Astrocyte (in vitro differentiated cells and primary cell): Measurements from ENCODE around the gene AGPAT1.

Source experiments
- EZH2 ChIP-seq: IDR thresholded peaks from 2 replicates; pipeline ENCODE4 v1.6.1; 2012; ENCODE audit warnings: mild to moderate bottlenecking, low read length, inconsistent platforms; ENCODE audit not compliant: insufficient read depth
- TF ChIP-seq, protein P1 (sequence below): IDR thresholded peaks from 2 replicates; pipeline ENCODE4 v1.5.1; 2011; ENCODE audit warnings: low read depth, mild to moderate bottlenecking, inconsistent platforms, low read length, moderate library complexity; ENCODE audit not compliant: insufficient read depth

DNA sequence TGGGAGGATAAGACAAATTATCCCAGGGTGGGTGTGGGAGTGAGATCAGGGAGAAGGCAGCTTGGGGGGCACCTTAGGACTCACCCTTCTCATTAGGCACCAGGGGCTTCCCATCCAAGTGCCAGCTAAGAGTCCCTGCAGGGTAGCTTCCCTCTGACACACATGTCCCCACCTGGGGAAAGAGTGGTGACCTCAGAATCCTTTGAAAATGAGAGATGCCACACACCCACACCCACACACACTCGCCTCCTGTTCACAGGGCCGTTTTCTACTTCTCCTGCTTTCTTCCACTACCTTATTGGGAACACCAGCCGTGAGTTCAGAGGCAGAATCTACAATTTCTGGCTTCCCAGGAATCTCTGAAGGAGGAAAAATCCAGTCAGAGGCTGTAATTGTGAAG, 7.1 kb upstream of the AGPAT1 start:
- TF ChIP-seq, protein P1, sequence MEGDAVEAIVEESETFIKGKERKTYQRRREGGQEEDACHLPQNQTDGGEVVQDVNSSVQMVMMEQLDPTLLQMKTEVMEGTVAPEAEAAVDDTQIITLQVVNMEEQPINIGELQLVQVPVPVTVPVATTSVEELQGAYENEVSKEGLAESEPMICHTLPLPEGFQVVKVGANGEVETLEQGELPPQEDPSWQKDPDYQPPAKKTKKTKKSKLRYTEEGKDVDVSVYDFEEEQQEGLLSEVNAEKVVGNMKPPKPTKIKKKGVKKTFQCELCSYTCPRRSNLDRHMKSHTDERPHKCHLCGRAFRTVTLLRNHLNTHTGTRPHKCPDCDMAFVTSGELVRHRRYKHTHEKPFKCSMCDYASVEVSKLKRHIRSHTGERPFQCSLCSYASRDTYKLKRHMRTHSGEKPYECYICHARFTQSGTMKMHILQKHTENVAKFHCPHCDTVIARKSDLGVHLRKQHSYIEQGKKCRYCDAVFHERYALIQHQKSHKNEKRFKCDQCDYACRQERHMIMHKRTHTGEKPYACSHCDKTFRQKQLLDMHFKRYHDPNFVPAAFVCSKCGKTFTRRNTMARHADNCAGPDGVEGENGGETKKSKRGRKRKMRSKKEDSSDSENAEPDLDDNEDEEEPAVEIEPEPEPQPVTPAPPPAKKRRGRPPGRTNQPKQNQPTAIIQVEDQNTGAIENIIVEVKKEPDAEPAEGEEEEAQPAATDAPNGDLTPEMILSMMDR, result no peak
- TF ChIP-seq EZH2, result no peak
